GM18951 (cell line): ENCODE data around the gene HIVEP3.

Experiments used
- POLR2A ChIP-seq: IDR thresholded peaks from 4 replicates; pipeline ENCODE4 v1.6.1; 2011; ENCODE audit warnings: mild to moderate bottlenecking; ENCODE audit not compliant: insufficient read length, insufficient read depth; ENCODE audit errors: extremely low read depth
- in situ Hi-C: fragments of 300-500 bp; cut with MboI; formaldehyde crosslinking; loops from one replicate; pipeline ENCODE4 v1.12.0; 2022; ENCODE audit warnings: low sequenced_read_pairs, mixed read lengths, inconsistent platforms; ENCODE audit not compliant: unreplicated experiment

Gene HIVEP3

GRCh38 chr1:41853907-41854306 is 64.8 kb downstream of the HIVEP3 start:
- no peak for TF ChIP-seq POLR2A
- in situ Hi-C loops, result no loop called here

GRCh38 chr1:41852091-41852490 is 66.6 kb downstream of the HIVEP3 start:
- in situ Hi-C loops, result no loop called here
- no peak for TF ChIP-seq POLR2A

GRCh38 chr1:41851589-41851988 is 67.1 kb downstream of the HIVEP3 start:
- in situ Hi-C loops, result no loop called here
- TF ChIP-seq POLR2A, result no peak

- in situ Hi-C loops, result no loop called here
- no peak for TF ChIP-seq POLR2A
These were observed 68.7 kb downstream of the HIVEP3 start for GRCh38 chr1:41850029-41850428.

- TF ChIP-seq POLR2A, result no peak
- in situ Hi-C loops, result no loop called here
These were observed 69.4 kb downstream of the HIVEP3 start for GRCh38 chr1:41849211-41849759.

- no peak for TF ChIP-seq POLR2A
- in situ Hi-C loops, result no loop called here
These were observed 70.3 kb downstream of the HIVEP3 start for GRCh38 chr1:41848216-41848952.

GRCh38 chr1:41847733-41848132 is 71.0 kb downstream of the HIVEP3 start:
- TF ChIP-seq POLR2A, result no peak
- in situ Hi-C loops, result no loop called here

- in situ Hi-C loops, result no loop called here
These were observed 71.9 kb downstream of the HIVEP3 start for GRCh38 chr1:41846625-41847405.

GRCh38 chr1:41844781-41845272 is 73.9 kb downstream of the HIVEP3 start:
- in situ Hi-C loops, result no loop called here
- no peak for TF ChIP-seq POLR2A

More at GRCh38 chr1:41846625-41847405, 71.9 kb downstream of the HIVEP3 start:
- TF ChIP-seq POLR2A, result no peak

- in situ Hi-C loops, result no loop called here
- no peak for TF ChIP-seq POLR2A
These were observed 74.5 kb downstream of the HIVEP3 start for GRCh38 chr1:41844255-41844654.

GRCh38 chr1:41842993-41843755 is 75.5 kb downstream of the HIVEP3 start:
- in situ Hi-C loops, result no loop called here
- TF ChIP-seq POLR2A, result no peak

- in situ Hi-C loops, result no loop called here
These were observed 76.4 kb downstream of the HIVEP3 start for GRCh38 chr1:41842326-41842725.

More at GRCh38 chr1:41842326-41842725, 76.4 kb downstream of the HIVEP3 start:
- no peak for TF ChIP-seq POLR2A
